NOMO-1 (cell line): ENCODE data around the gene CPT2.

Experiments
- DNase-seq, 2 experiments: peaks; one replicate each; lab custom pipeline; 2025; ENCODE audit not compliant: unreplicated experiment in 2 of 2; lab: John Stamatoyannopoulos, UW

Gene CPT2

DNA sequence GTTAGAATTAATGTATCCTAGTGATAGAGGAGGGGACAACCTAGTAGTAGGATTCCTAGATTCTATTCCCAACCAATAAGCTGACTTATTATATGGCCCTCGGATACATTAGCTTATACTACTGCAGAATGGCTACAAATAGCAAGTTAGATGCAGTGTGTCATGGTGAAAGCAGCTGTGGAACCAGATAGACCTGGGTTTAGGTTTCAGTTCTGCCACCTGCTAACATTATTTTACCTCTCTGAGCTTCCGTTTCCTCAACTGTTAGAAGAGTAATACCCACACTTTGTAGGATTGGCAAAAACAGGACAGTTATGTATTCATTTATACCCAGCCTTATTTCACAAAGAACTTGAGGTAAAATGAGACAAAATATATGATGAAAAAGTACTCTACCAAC is 63.3 kb downstream of the CPT2 start:
- no peak for DNase-seq

DNA sequence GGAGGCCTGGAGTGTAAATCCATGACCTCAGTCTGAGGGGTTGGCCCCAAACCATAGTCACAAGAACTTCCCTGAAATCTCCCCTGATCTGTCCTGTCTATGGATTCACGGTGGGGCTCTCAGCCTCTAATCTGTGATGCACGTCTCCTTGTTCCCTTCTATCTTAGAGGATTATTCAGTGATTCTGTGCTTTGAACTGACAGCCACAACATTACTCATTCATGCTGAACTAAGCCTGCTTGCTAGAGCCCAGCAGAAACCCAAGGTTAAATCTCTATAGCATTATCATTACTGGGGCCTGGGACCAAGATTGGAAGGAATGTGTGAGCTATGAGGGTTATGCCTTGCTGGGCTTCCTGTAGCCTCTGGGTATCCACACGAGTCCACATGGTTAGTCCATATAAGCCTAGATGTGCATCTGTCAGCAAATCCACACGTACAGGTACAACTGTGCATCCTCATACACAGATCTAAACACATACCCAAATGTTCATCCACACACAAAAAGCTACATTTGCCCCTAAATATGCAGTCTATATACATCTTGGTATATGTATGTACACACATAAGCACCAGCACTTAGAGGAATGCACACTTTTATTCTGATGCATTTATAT is 64.1 kb downstream of the CPT2 start:
- DNase-seq, result no peak

DNA sequence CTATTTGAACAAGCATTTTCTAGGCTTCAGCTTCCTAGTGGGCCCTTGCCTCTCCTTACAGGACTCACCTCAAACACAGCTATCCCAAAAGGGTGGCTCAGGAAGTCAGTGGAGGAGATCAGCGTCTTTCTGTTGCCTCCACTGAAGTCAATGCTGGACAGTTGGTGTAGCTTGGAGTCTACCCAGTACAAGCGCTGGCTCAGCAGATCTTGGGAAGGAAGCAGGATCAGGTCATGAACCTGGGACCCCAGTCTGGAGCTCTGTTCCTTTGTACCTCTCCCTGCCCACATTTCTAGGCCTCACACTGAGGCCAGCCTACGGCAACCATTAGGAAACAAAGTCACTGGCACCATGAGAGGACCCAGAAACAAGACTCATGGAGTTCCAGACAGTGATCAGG is 65.4 kb downstream of the CPT2 start:
- no peak for DNase-seq
